ENCODE measurements around the gene A2ML1.
A peak's percentile ranks its signal among the peaks of the same experiment; 100 is the strongest.
"Not testable (repeated sequence)": the region's sequence is repeated elsewhere in the genome, so short reads cannot be mapped to it uniquely, and the experiment has no call there.

Gene A2ML1

GRCh38 chr12:8906266-8907180 lies 84.1 kb downstream of the A2ML1 start:
- DNase-seq (ENCODE audit: low read depth), result no peak

GRCh38 chr12:8907513-8907912 lies 85.1 kb downstream of the A2ML1 start:
- no peak for DNase-seq (ENCODE audit: low read depth)

- no peak for DNase-seq (ENCODE audit: low read depth)
Observed at GRCh38 chr12:8909752-8910151, 87.3 kb downstream of the A2ML1 start.

- DNase-seq (ENCODE audit: low read depth), result no peak
Observed at GRCh38 chr12:8911606-8912268, 89.3 kb downstream of the A2ML1 start.

GRCh38 chr12:8912914-8913313 lies 90.5 kb downstream of the A2ML1 start:
- no peak for DNase-seq (ENCODE audit: low read depth)

GRCh38 chr12:8913702-8914032 lies 91.2 kb downstream of the A2ML1 start:
- no peak for DNase-seq (ENCODE audit: low read depth)

- peak; percentile 35 for DNase-seq (ENCODE audit: low read depth)
Observed at GRCh38 chr12:8914033-8914715, 91.8 kb downstream of the A2ML1 start, which contains the start of gene PHC1. PHC1 (plus strand) TSS chr12:8914509; CDS start chr12:8917678, 3,169 bp downstream.

- peak; percentile 3 for DNase-seq (ENCODE audit: low read depth)
Observed at GRCh38 chr12:8914716-8915526, 92.5 kb downstream of the A2ML1 start.

- no peak for DNase-seq (ENCODE audit: low read depth)
Observed at GRCh38 chr12:8916154-8916553, 93.7 kb downstream of the A2ML1 start.

- DNase-seq (ENCODE audit: low read depth), result no peak
Observed at GRCh38 chr12:8917031-8917430, 94.6 kb downstream of the A2ML1 start.

- DNase-seq (ENCODE audit: low read depth), result no peak
Observed at GRCh38 chr12:8917751-8918150, 95.3 kb downstream of the A2ML1 start.

- not testable (repeated sequence) for DNase-seq (ENCODE audit: low read depth)
Observed at GRCh38 chr12:8919643-8920042, 97.2 kb downstream of the A2ML1 start.

- no peak for DNase-seq (ENCODE audit: low read depth)
Observed at GRCh38 chr12:8922544-8922943, 100.1 kb downstream of the A2ML1 start.
